Mucosa of stomach (tissue), 1 donor: Measurements from ENCODE around the gene YTHDF1.

Experiments
- H3K27me3 ChIP-seq: one replicate; pipeline ENCODE4 v1.7.0; 2013; ENCODE audit warnings: mild to moderate bottlenecking, low read length; ENCODE audit not compliant: control insufficient read depth, insufficient read depth
- H3K36me3 ChIP-seq: one replicate; pipeline ENCODE4 v1.7.0; 2013; ENCODE audit warnings: low read length; ENCODE audit not compliant: control insufficient read depth, insufficient read depth
- H3K4me1 ChIP-seq: one replicate; pipeline ENCODE4 v1.7.0; 2013; ENCODE audit warnings: mild to moderate bottlenecking, low read length; ENCODE audit not compliant: control insufficient read depth, insufficient read depth
- H3K4me3 ChIP-seq: one replicate; pipeline ENCODE4 v1.7.0; 2013; ENCODE audit warnings: low read length
- H3K9ac ChIP-seq: one replicate; pipeline ENCODE4 v1.7.0; 2013; ENCODE audit warnings: mild to moderate bottlenecking, low read length, moderate library complexity
- H3K9me3 ChIP-seq: one replicate; pipeline ENCODE4 v1.7.0; 2013; ENCODE audit warnings: mild to moderate bottlenecking, low read length, moderate library complexity; ENCODE audit not compliant: control insufficient read depth
- donor health status: Pancreatic carcinoma.

YTHDF1 gene

DNA sequence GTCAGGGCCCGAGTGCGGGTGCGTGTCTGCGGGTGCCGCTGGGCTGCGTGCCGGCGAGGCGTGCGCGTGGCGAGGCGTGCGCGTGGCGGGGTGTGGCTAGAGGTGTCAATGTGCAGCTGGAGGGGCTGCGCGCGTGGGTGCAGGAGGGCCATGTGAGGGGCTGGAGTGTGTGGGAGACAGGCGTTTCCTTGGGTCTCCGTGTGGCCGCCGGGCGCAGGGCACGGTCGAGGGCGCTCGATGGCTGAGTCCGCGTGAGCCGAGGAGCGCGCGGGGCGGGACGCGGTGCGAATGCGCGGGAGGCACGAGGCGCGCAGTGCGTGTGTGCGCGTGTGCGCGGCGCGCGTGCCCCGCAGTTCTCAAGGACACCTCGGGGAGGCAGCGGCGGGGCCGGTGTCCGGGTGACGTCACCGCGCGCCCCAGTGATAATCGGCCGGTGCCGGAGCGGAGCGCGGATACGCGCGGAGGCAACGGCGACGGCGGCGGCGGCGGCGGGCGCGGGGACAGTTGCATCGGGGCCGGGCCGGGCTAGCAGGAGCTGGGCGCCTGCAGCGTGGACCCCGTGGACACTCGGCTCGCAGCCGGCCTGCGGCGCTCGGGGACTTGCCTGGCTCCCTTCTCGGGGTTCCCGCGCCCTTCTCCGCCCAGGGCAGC lies 38.7 kb downstream of the YTHDF1 start:
- no peaks in the 10 kb centered on the region for H3K9me3 ChIP-seq
- no peak overlapping the region for H3K4me3 ChIP-seq
- peaks cover 9% of the 10 kb centered on the region for H3K4me1 ChIP-seq
- H3K36me3 ChIP-seq, result no peaks in the 10 kb centered on the region
- H3K9ac ChIP-seq, result no peak overlapping the region
- peaks cover 87% of the 10 kb centered on the region for H3K27me3 ChIP-seq

DNA sequence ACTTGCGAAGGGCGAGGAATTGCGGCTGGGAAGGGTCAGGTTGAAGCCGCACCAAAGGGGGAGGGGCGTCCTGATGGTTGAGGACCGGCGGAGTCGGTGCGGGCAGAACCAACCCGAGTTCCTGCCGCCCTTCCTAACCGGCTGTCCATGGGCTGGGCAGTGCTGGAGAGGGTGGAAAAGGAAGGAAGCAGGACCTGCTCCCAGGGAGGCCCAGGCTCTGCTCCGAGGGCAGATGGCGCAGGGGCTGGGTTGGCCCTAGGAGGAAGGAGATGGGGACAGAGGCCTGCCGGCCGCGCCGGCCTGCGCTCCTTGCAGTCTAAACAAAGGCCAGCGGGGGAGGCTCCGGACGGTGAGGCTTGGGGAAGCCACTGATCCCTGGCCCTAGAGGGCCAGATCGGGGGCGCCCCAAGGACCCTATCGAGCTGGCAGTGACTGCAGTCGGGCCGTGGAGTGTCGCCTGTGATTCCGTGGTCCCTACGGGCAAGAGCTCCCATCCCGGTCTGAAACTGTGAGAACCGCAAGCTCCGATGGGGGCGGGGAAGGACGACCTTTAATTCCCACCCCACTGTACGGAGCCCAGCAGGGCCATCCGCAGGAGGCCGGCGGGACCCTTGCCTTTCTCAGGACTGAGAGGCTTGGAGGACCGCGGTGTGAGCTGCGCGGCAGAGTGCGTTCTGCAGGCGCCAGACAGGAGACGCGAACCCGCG lies 39.4 kb downstream of the YTHDF1 start:
- H3K9ac ChIP-seq, result no peak overlapping the region
- peaks cover 9% of the 10 kb centered on the region for H3K4me1 ChIP-seq
- H3K4me3 ChIP-seq, result no peak overlapping the region
- peaks cover 93% of the 10 kb centered on the region for H3K27me3 ChIP-seq
- H3K36me3 ChIP-seq, result no peaks in the 10 kb centered on the region
- no peaks in the 10 kb centered on the region for H3K9me3 ChIP-seq

DNA sequence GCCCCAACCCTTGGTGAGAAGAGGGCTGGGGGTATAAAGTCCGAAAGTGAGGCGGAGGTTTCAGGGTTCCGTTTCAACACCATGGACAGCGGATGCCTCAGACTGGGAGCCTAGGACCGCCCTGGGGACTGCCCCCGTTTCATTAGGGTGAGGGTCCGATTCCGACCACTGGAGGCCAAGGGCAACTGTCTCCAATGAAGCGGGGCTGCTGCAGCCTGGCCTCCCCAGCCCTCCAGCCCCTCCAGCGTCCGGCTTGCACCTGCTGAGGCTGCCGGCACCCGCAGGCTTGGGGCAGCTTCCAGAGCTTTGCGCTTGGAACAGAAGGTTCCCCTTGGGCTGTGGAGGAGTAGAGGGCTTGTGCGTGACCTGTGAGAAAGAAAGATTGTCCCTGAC lies 39.9 kb downstream of the YTHDF1 start:
- Histone ChIP-seq H3K9ac (no peak overlapping the region), H3K4me1 (peaks cover 9% of the 10 kb centered on the region), H3K9me3 (no peaks in the 10 kb centered on the region), H3K27me3 (peaks cover 88% of the 10 kb centered on the region), H3K36me3 (no peaks in the 10 kb centered on the region), H3K4me3 (no peak overlapping the region)

DNA sequence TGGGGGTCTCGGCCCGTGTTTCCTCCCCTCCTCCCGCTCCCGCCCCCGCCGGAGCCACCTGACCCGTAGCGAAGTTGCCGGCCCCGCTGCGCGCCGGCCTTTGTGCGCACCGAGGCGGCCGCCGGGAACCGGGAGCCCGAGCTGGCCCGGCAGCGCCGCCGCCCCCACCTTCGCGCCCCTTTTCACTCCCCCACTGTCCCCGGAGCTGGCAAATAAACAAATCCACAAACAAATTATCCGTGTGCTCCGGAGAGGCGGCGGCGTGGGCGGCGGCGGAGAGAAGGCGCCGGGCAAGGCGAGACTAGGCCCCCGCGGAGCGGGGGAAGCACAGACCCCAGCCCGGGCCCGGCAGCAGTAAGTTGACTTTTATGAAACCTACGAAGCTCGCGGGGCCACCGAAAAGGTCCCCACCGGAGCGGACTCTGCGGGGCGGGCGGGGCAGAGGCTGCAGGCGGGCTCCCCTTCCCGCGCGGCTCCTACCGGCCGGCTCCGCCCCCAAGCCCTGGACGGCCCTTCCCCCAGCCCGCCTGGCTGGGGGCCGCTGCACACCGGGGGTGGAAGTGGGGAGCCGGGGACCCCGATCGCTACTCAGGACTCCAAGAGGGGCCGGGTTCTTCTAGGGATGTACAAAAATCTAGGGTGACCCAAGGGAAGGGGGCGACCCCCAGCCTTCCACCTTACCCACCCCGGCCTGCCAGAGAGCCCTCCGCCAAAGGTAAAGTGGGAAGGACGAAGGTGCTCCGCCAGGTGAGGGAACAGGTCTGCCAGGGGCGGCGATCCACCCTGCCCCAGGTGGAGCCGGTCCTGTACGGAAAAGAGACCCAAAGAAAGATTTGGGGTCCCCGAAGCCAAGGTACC lies 40.7 kb downstream of the YTHDF1 start:
- no peak overlapping the region for H3K9ac ChIP-seq
- H3K9me3 ChIP-seq, result no peaks in the 10 kb centered on the region
- H3K4me3 ChIP-seq, result no peak overlapping the region
- H3K27me3 ChIP-seq, result peaks cover 80% of the 10 kb centered on the region
- no peaks in the 10 kb centered on the region for H3K36me3 ChIP-seq
- peaks cover 9% of the 10 kb centered on the region for H3K4me1 ChIP-seq

DNA sequence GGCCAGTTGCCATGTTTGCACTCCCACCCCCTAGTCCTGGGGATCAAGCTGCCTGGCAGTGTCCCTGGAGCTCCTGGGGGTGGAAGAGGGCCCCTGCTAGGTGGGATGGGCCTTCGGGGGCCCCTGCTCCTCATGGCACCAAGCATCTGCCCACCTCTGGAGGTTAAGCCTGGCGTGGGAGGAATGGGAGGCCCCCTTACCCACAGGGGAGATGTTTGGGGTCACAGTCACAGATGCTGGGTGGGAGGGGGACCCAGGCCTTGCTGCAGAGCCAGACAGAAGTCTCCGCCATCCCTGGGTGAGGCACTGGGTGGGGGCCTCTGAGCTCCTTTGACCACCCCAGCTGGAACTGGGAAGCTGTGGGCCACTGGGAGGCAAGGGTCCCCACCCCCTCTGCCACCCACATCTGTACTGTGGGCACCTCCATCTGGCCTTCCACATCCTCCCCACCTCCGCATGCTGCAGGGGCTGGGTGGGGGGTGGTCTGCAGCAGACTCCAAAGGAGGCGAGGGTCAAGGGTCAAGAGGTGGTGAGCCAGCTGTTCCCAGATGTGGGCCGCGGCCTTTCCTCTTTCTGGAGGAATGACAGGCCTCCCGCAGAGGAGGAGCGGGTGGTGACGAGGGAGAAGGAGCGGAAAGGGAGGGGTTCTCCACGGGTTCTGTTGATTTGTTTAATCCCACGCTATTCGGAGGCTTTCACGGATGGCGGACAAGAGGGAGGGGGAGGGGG lies 41.5 kb downstream of the YTHDF1 start:
- H3K4me1 ChIP-seq, result peaks cover 9% of the 10 kb centered on the region
- no peak overlapping the region for H3K9ac ChIP-seq
- peaks cover 72% of the 10 kb centered on the region for H3K27me3 ChIP-seq
- H3K4me3 ChIP-seq, result no peak overlapping the region
- H3K9me3 ChIP-seq, result no peaks in the 10 kb centered on the region
- H3K36me3 ChIP-seq, result no peaks in the 10 kb centered on the region

DNA sequence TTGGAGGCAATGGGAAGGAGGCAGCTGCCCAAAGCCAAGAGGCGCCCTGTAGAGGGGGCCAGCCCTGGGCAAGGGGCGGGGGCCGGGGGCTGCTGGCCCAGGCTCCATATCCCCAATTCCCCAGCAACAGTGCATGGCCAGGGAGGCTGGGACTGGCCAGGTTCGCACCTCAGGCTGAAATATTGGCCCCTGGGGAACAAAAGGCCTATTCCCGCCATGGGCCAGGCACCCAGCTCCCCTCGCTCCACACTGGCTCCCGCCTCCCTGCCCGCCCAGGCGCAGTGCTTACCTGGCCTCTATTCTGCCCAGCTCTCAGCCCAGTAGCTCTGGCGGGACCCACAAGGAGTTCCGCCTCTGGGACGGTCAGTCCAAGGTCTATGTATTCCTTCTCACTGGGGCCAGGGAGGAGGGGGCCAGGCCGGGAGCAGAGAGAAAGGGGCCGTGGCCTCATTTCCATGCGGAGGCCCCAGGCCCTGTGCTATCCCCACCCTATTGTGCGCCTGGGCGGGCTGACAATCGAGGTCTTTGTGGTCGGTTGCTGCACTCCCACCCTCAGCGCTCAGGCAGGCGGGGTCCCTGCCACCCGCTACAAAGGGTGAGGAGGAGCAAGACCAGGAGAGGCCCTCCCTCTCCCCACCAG lies 42.3 kb downstream of the YTHDF1 start:
- Histone ChIP-seq H3K36me3 (no peaks in the 10 kb centered on the region), H3K9me3 (no peaks in the 10 kb centered on the region), H3K4me3 (no peak overlapping the region), H3K9ac (no peak overlapping the region), H3K4me1 (peaks cover 3% of the 10 kb centered on the region), H3K27me3 (peaks cover 66% of the 10 kb centered on the region)

DNA sequence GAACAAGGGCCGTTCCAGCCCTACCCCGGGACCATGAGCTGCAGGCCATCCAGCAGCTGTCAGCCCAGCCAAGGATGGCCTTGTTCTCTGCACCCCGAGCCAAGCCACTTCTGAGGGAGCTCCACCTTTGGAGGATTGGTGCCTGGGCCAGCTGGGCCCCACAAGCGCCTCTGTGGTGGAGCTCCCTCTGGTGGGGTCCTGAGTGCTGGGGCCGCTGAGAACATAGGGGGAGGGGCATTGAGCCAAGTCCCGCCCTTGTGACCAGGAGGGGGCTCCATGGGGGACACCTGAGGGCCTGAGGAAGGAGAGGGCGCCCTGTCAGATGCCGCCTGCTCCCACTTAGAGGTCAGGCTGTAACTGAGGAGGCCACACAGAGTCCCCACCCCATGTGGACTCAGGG lies 43.2 kb downstream of the YTHDF1 start:
- Histone ChIP-seq H3K9me3 (no peaks in the 10 kb centered on the region), H3K4me1 (peaks cover 1% of the 10 kb centered on the region), H3K27me3 (peaks cover 58% of the 10 kb centered on the region), H3K36me3 (no peaks in the 10 kb centered on the region), H3K9ac (no peak overlapping the region), H3K4me3 (no peak overlapping the region)

DNA sequence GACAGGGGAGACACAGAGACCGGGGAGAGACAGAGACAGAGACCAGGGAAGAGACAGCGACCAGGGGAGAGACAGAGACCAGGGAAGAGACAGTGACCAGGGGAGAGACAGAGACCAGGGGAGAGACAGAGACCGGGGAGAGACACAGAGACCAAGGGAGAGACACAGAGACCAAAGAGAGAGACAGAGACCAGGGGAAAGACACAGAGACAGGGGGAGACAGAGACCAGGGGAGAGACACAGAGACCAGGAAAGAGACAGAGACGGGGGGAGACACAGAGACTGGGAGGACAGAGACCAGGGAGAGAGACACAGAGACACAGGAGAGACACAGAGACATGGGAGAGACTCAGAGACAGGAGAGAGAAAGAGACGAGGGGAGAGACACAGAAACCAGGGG lies 43.9 kb downstream of the YTHDF1 start:
- H3K4me1 ChIP-seq, result no peaks in the 10 kb centered on the region
- no peak overlapping the region for H3K9ac ChIP-seq
- no peaks in the 10 kb centered on the region for H3K9me3 ChIP-seq
- H3K36me3 ChIP-seq, result no peaks in the 10 kb centered on the region
- H3K4me3 ChIP-seq, result no peak overlapping the region
- H3K27me3 ChIP-seq, result peaks cover 55% of the 10 kb centered on the region

DNA sequence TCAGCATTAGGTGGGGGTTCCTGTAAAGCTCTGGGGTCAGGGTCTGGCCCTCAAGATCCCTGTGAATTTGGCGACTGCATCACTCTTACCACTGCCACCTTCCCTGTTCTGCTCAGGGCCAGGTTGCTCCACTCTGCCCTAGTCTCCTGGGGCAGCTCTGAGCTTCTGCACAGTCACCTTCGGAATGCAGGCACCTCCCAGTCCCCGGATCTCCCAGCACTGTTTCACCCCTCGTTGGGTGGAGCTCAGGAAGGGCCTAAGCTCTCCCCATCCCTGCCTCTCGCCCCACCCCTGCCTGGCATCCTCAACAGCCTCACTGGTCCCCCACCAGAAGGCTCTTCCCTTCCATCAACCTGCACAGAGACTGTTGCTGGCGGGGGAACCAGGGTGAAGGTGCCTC lies 46.2 kb downstream of the YTHDF1 start:
- Histone ChIP-seq H3K9me3 (no peaks in the 10 kb centered on the region), H3K36me3 (no peaks in the 10 kb centered on the region), H3K4me3 (no peak overlapping the region), H3K9ac (no peak overlapping the region), H3K27me3 (peaks cover 31% of the 10 kb centered on the region), H3K4me1 (no peaks in the 10 kb centered on the region)

DNA sequence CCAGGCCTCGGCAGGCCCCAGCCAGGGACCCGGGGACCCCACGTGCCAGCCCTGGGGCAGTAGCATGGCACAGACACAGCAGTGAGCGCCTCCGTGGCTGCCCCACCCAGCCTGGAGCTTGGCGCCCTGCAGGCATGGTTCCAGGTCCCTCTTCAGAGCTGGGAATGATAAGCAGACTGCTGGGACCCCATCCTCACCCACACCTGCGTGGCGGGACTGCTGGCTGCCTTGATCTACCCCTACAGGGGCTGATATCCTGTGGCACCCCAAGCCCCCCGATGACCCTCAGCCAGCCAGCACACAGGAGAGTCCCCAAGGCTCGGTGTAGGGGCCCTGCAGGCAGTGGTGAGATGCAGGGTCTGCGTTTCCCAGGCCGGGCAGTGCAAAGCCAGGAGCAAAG lies 47.1 kb downstream of the YTHDF1 start:
- Histone ChIP-seq H3K4me3 (no peak overlapping the region), H3K36me3 (no peaks in the 10 kb centered on the region), H3K9me3 (no peaks in the 10 kb centered on the region), H3K27me3 (peaks cover 23% of the 10 kb centered on the region), H3K4me1 (no peaks in the 10 kb centered on the region), H3K9ac (no peak overlapping the region)

DNA sequence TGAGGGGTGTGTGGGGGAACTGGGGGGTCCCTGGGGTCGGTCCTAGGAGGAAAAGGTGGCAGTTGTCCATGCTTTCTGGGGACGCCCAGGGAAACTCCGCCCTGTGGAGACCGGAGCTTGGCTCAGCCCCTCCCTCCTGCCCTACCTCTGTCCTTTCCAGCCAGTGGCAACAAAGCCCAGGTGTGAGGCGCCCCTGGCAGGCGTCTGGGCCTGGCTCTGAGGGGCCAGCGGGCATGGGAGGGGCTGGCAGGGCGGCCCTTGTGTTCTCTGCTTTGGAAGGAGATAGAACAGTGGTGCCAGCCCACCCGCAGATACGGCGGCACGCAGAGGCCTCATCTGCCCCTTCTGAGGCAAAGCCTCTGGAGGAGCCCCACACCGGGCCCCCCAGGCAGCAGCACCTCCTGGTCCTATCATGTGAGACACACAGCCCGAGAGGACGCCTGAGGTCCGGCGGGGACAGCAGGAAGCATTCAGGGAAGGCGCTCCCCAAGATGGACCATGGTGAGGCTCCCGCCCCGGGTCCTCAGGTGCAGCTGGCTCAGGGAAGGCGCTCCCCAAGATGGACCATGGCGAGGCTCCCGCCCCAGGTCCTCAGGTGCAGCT lies 47.9 kb downstream of the YTHDF1 start:
- Histone ChIP-seq H3K36me3 (no peaks in the 10 kb centered on the region), H3K9me3 (no peaks in the 10 kb centered on the region), H3K9ac (no peak overlapping the region), H3K27me3 (peaks cover 15% of the 10 kb centered on the region), H3K4me1 (no peaks in the 10 kb centered on the region), H3K4me3 (no peak overlapping the region)
